ENCODE data around the gene OBSL1. TPM values are rescaled to one million over a fixed set of nuclear protein-coding genes. Genes with fewer than 3 reads are reported as not detected.

OBSL1 gene
- total and polyA plus RNA-seq, 10 of the 15 experiments (the other 5 are each of a cell fraction or from before 2014, with no cell fraction given), result 0.14 to 0.77 TPM; not detected in 8

DNA sequence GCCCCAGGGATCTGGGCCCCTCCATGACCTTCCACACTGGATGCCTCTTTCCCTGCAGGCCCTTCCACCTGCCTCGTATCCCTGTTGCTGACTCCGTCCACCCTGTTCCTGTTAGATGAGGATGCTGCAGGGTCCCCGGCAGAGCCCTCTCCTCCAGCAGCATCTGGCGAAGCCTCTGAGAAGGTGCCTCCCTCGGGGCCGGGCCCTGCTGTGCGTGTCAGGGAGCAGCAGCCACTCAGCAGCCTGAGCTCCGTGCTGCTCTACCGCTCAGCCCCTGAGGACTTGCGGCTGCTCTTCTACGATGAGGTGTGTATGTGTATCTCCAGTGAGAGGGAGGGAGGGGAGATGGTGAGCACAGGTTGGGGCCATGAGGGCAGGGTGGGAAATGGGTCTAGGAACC lies 43.7 kb upstream of the OBSL1 start:
- DNase-seq (ENCODE audit: low read depth, low spot score) (no peak), ATAC-seq (no peak), FAIRE-seq (no peak)
- ChIA-PET CTCF (no interaction called here), RAD21 (ENCODE audit: unreplicated experiment) (no interaction called here), SMC1A (ENCODE audit: uncharacterized antibody, unreplicated experiment) (no interaction called here), POLR2A (no interaction called here)
- Histone ChIP-seq H3K9me3 (replicated peaks; ENCODE audit: control insufficient read depth, insufficient read depth, low read length) (no peaks in the 10 kb centered on the region), H4K20me1 (ENCODE audit: control insufficient read depth, insufficient read depth) (no peaks in the 10 kb centered on the region), H3K4me1 (ENCODE audit: control insufficient read depth, insufficient read depth, low read length) (0 out of 2 replicates have a peak, but pooled peaks cover 4% of the 10 kb centered on the region), H2AFZ (ENCODE audit: control insufficient read depth, low read depth, low read length) (no peak overlapping the region), H3K4me2 (ENCODE audit: control insufficient read depth, insufficient read depth) (no peak overlapping the region), H3K4me3 (no peak overlapping the region), H3K27me3 (replicated peaks in 1 of 2; ENCODE audit: control insufficient read depth in 2 of 2, insufficient read depth in 2 of 2, low read length in 1 of 2) (no peaks in the 10 kb centered on the region), H3K9ac (ENCODE audit: control insufficient read depth, insufficient read depth, low read length) (no peak overlapping the region), H3K27ac (ENCODE audit: control insufficient read depth, insufficient read depth) (no peak overlapping the region), H3K36me3 (ENCODE audit: control insufficient read depth in 2 of 2, insufficient read depth in 2 of 2, low read length in 1 of 2) (peaks cover 0 to 2% of the 10 kb centered on the region in 2 experiments; a peak in 2 of 4 replicates), H3K79me2 (ENCODE audit: control insufficient read depth, insufficient read depth, low read length) (no peaks in the 10 kb centered on the region)
- in situ Hi-C loops (cut with MboI), result no loop called here
- WGBS (ENCODE audit: insufficient coverage, insufficient replicate concordance, low lambda C conversion rate, missing lambda C conversion rate), result 86% methylated on average over 11 of the region's 11 CpGs
- BruUV-seq (replicated peaks), result no TSS peak
- intact Hi-C loops (cut with micrococcal nuclease; ENCODE audit: unreplicated experiment), result no loop called here
- TF ChIP-seq BMI1 (IDR thresholded peaks at IDR 0.05; ENCODE audit: borderline replicate concordance) (no peak), NFXL1 (IDR thresholded peaks at IDR 0.05; ENCODE audit: borderline replicate concordance) (no peak), IRF5 (IDR thresholded peaks at IDR 0.05; ENCODE audit: borderline replicate concordance) (no peak), SPI1 (IDR thresholded peaks at IDR 0.05; ENCODE audit: borderline replicate concordance, insufficient read depth, low read depth, low read length) (no peak)

DNA sequence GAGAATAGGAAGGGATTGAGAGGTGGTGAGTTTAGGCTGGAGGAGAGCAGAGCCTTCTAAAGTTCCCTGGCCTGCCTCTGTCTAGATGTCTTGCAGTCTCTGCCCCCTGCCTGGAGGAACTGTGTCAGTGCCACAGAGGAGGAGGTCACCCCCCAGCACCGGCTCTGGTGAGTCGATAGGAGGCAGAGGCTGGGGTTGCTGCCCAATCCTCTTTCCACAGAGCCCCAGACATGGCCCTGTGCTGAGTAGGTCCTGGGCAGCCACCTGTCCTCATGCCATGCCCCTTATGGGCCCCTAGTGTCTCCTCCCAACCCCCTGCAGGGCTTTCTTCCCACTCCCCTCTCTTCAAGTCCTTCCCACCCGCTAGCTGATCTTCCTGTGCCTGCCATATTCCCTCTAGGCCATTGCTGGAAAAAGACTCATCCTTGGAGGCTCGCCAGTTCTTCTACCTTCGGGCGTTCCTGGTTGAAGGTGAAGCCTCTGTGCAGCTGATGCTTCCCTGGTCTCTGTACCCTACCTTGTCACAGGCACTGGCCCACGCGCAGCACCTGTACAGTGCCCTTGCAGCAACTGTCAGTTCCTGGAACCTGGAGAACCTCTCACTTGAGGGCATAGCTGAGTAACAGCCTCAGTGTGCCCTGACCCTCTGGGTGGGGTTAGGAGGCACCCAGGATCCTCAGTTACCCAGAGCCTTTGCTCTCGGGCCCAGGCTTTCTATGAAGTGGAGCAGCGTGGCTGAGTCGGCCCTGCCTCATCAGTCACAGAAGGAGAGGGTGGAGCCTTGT lies 42.9 kb upstream of the OBSL1 start:
- Histone ChIP-seq H3K4me1 (ENCODE audit: control insufficient read depth, insufficient read depth, low read length) (0 out of 2 replicates have a peak, but pooled peaks cover 4% of the 10 kb centered on the region), H3K9ac (ENCODE audit: control insufficient read depth, insufficient read depth, low read length) (no peak overlapping the region), H4K20me1 (ENCODE audit: control insufficient read depth, insufficient read depth) (no peaks in the 10 kb centered on the region), H3K27me3 (replicated peaks in 1 of 2; ENCODE audit: control insufficient read depth in 2 of 2, insufficient read depth in 2 of 2, low read length in 1 of 2) (no peaks in the 10 kb centered on the region), H3K36me3 (ENCODE audit: control insufficient read depth in 2 of 2, insufficient read depth in 2 of 2, low read length in 1 of 2) (peaks cover 0 to 2% of the 10 kb centered on the region in 2 experiments; a peak in 2 of 4 replicates), H3K4me3 (no peak overlapping the region), H3K4me2 (ENCODE audit: control insufficient read depth, insufficient read depth) (no peak overlapping the region), H3K27ac (ENCODE audit: control insufficient read depth, insufficient read depth) (no peak overlapping the region), H3K79me2 (ENCODE audit: control insufficient read depth, insufficient read depth, low read length) (no peaks in the 10 kb centered on the region), H2AFZ (ENCODE audit: control insufficient read depth, low read depth, low read length) (no peak overlapping the region), H3K9me3 (replicated peaks; ENCODE audit: control insufficient read depth, insufficient read depth, low read length) (no peaks in the 10 kb centered on the region)
- ChIA-PET POLR2A (no interaction called here), RAD21 (ENCODE audit: unreplicated experiment) (no interaction called here), CTCF (no interaction called here), SMC1A (ENCODE audit: uncharacterized antibody, unreplicated experiment) (no interaction called here)
- BruUV-seq (replicated peaks), result no TSS peak
- in situ Hi-C loops (cut with MboI) (no loop called here), intact Hi-C loops (cut with micrococcal nuclease; ENCODE audit: unreplicated experiment) (no loop called here)
- WGBS (ENCODE audit: insufficient coverage, insufficient replicate concordance, low lambda C conversion rate, missing lambda C conversion rate), result 98% methylated on average over 11 of the region's 11 CpGs
- FAIRE-seq (no peak), ATAC-seq (no peak), DNase-seq (ENCODE audit: low read depth, low spot score) (no peak)
- TF ChIP-seq BCL11A (IDR thresholded peaks at IDR 0.05; ENCODE audit: low read depth, low read length) (no peak), EGR1 (IDR thresholded peaks at IDR 0.05; ENCODE audit: borderline replicate concordance in 1 of 2, low read depth in 2 of 2, low read length in 2 of 2) (no peak), ZNF384 (IDR thresholded peaks at IDR 0.05; ENCODE audit: borderline replicate concordance, low read depth, low read length) (no peak), EZH2 (IDR thresholded peaks at IDR 0.05; ENCODE audit: borderline replicate concordance, control insufficient read depth, low read depth, low read length) (no peak), ESRRA (IDR thresholded peaks at IDR 0.05; ENCODE audit: low read length) (no peak), RELB (IDR thresholded peaks at IDR 0.05; ENCODE audit: low read depth) (no peak), IKZF1 (conservative IDR thresholded peaks at IDR 0.05) (no peak)
